G401.6 (cell line): ENCODE measurements around the gene HOXA3.
A peak's percentile ranks its signal among the peaks of the same experiment; 100 is the strongest.

Experiments used
- FAIRE-seq: peaks from 2 replicates; lab custom pipeline; 2012; peaks lifted over from hg19 to GRCh38; lab: Jason Lieb, UNC

The HOXA3 gene

GRCh38 chr7:27113991-27114769 lies 38.2 kb downstream of the HOXA3 start:
- peak; percentile 96 for FAIRE-seq

GRCh38 chr7:27112955-27113949 lies 39.1 kb downstream of the HOXA3 start:
- FAIRE-seq: peak; percentile 70

GRCh38 chr7:27112361-27112760 lies 40.0 kb downstream of the HOXA3 start:
- no peak for FAIRE-seq

- peak; percentile 98 for FAIRE-seq
These were observed 40.6 kb downstream of the HOXA3 start for GRCh38 chr7:27111751-27112277.

GRCh38 chr7:27111042-27111750 lies 41.2 kb downstream of the HOXA3 start:
- no peak for FAIRE-seq

- FAIRE-seq: peak; percentile 78
These were observed 42.0 kb downstream of the HOXA3 start for GRCh38 chr7:27110186-27111031.

- FAIRE-seq: no peak
These were observed 42.8 kb downstream of the HOXA3 start for GRCh38 chr7:27109466-27110185.

- peak; percentile 51 for FAIRE-seq
These were observed 43.8 kb downstream of the HOXA3 start for GRCh38 chr7:27108390-27109127.

GRCh38 chr7:27107391-27108381 lies 44.7 kb downstream of the HOXA3 start:
- no peak for FAIRE-seq

- peak; percentile 80 for FAIRE-seq
These were observed 45.5 kb downstream of the HOXA3 start for GRCh38 chr7:27106901-27107240.

- peak; percentile 85 for FAIRE-seq
These were observed 46.0 kb downstream of the HOXA3 start for GRCh38 chr7:27106181-27106900.

- no peak for FAIRE-seq
These were observed 46.9 kb downstream of the HOXA3 start for GRCh38 chr7:27105301-27106031.

- FAIRE-seq: peak; percentile 89
These were observed 47.9 kb downstream of the HOXA3 start for GRCh38 chr7:27104341-27105058.

GRCh38 chr7:27103489-27104226 lies 48.7 kb downstream of the HOXA3 start:
- no peak for FAIRE-seq

GRCh38 chr7:27102581-27103442 lies 49.6 kb downstream of the HOXA3 start, which contains the start of gene HOXA2:
Gene HOXA2 (minus strand): TSS chr7:27102683. CDS start chr7:27102500, 183 bp downstream.
- FAIRE-seq: no peak
